Measurements from ENCODE around the gene GRM1.

GRM1 gene

GRCh38 chr6:146028851-146029572, at the start of gene GRM1:
Gene GRM1, plus strand, starts transcription at chr6:146029062. Its CDS starts 456 bp downstream, at chr6:146029518.
- no peak for DNase-seq

- no peak for DNase-seq
Observed at GRCh38 chr6:146009338-146009737, 19.5 kb upstream of the GRM1 start.

- DNase-seq: no peak
Observed at GRCh38 chr6:146014233-146014632, 14.6 kb upstream of the GRM1 start.

GRCh38 chr6:146017672-146018071, 11.2 kb upstream of the GRM1 start:
- DNase-seq: no peak

- no peak for DNase-seq
Observed at GRCh38 chr6:146026873-146027272, 2.0 kb upstream of the GRM1 start.

- no peak for DNase-seq
Observed at GRCh38 chr6:146027586-146028251, 1.1 kb upstream of the GRM1 start.

GRCh38 chr6:146028252-146028795, 538 bp upstream of the GRM1 start:
- no peak for DNase-seq

- no peak for DNase-seq
Observed at GRCh38 chr6:146029573-146030184, 817 bp downstream of the GRM1 start.

- no peak for DNase-seq
Observed at GRCh38 chr6:146032387-146032786, 3.5 kb downstream of the GRM1 start.

GRCh38 chr6:146040360-146040759, 11.5 kb downstream of the GRM1 start:
- DNase-seq: no peak

- no peak for DNase-seq
Observed at GRCh38 chr6:146041282-146041681, 12.4 kb downstream of the GRM1 start.

- no peak for DNase-seq
Observed at GRCh38 chr6:146047371-146047770, 18.5 kb downstream of the GRM1 start.

- no peak for DNase-seq
Observed at GRCh38 chr6:146050168-146050567, 21.3 kb downstream of the GRM1 start.

- DNase-seq: no peak
Observed at GRCh38 chr6:146056506-146056905, 27.6 kb downstream of the GRM1 start.

GRCh38 chr6:146065690-146066089, 36.8 kb downstream of the GRM1 start:
- no peak for DNase-seq

GRCh38 chr6:146066506-146066905, 37.6 kb downstream of the GRM1 start:
- no peak for DNase-seq

GRCh38 chr6:146071781-146072180, 42.9 kb downstream of the GRM1 start:
- no peak for DNase-seq

GRCh38 chr6:146077992-146078391, 49.1 kb downstream of the GRM1 start:
- no peak for DNase-seq

- DNase-seq: no peak
Observed at GRCh38 chr6:146087386-146087785, 58.5 kb downstream of the GRM1 start.

- no peak for DNase-seq
Observed at GRCh38 chr6:146090474-146090873, 61.6 kb downstream of the GRM1 start.

GRCh38 chr6:146092961-146093686, 64.3 kb downstream of the GRM1 start:
- DNase-seq: no peak

GRCh38 chr6:146095481-146095880, 66.6 kb downstream of the GRM1 start:
- no peak for DNase-seq

- DNase-seq: no peak
Observed at GRCh38 chr6:146097586-146097985, 68.7 kb downstream of the GRM1 start.
